IPS DF 4.7 (cell line): ENCODE results near the gene LGALS16.
"Not testable (repeated sequence)": the region's sequence is repeated elsewhere in the genome, so short reads cannot be mapped to it uniquely, and the experiment has no call there.

ENCODE experiments used
- DNase-seq: peaks from one replicate; pipeline ENCODE4 v3.0.0-alpha.2; 2013; ENCODE audit warnings: low spot score; ENCODE audit errors: extremely low read depth

LGALS16 gene

GRCh38 chr19:39655613-39656012 lies at the start of gene LGALS16:
Gene LGALS16, plus strand, starts transcription at chr19:39655913. Its CDS starts 49 bp downstream, at chr19:39655962.
- no peak for DNase-seq

GRCh38 chr19:39607021-39607420 lies 48.7 kb upstream of the LGALS16 start:
- no peak for DNase-seq

GRCh38 chr19:39607561-39607960 lies 48.2 kb upstream of the LGALS16 start:
- no peak for DNase-seq

GRCh38 chr19:39613597-39613996 lies 42.1 kb upstream of the LGALS16 start:
- DNase-seq = no peak

GRCh38 chr19:39617745-39618144 lies 38.0 kb upstream of the LGALS16 start:
- DNase-seq = no peak

- no peak for DNase-seq
Measured at GRCh38 chr19:39623946-39624345, 31.8 kb upstream of the LGALS16 start.

- DNase-seq = not testable (repeated sequence)
Measured at GRCh38 chr19:39627631-39628030, 28.1 kb upstream of the LGALS16 start.

- no peak for DNase-seq
Measured at GRCh38 chr19:39631178-39631577, 24.5 kb upstream of the LGALS16 start.

- no peak for DNase-seq
Measured at GRCh38 chr19:39631626-39632025, 24.1 kb upstream of the LGALS16 start.

GRCh38 chr19:39637891-39638290 lies 17.8 kb upstream of the LGALS16 start:
- DNase-seq = no peak

- DNase-seq = no peak
Measured at GRCh38 chr19:39641773-39642172, 13.9 kb upstream of the LGALS16 start.

- no peak for DNase-seq
Measured at GRCh38 chr19:39643591-39643990, 12.1 kb upstream of the LGALS16 start.

- no peak for DNase-seq
Measured at GRCh38 chr19:39645800-39646411, 9.8 kb upstream of the LGALS16 start.

- no peak for DNase-seq
Measured at GRCh38 chr19:39647918-39648317, 7.8 kb upstream of the LGALS16 start.

GRCh38 chr19:39659791-39660190 lies 4.1 kb downstream of the LGALS16 start:
- no peak for DNase-seq

GRCh38 chr19:39660661-39661060 lies 4.9 kb downstream of the LGALS16 start:
- no peak for DNase-seq

GRCh38 chr19:39661565-39661964 lies 5.9 kb downstream of the LGALS16 start:
- no peak for DNase-seq

- DNase-seq = not testable (repeated sequence)
Measured at GRCh38 chr19:39669860-39670259, 14.1 kb downstream of the LGALS16 start.

- DNase-seq = no peak
Measured at GRCh38 chr19:39670998-39671397, 15.3 kb downstream of the LGALS16 start.

GRCh38 chr19:39671739-39672363 lies 16.1 kb downstream of the LGALS16 start:
- peak; percentile 58 for DNase-seq

GRCh38 chr19:39672473-39672872 lies 16.8 kb downstream of the LGALS16 start:
- no peak for DNase-seq

GRCh38 chr19:39673862-39674261 lies 18.1 kb downstream of the LGALS16 start:
- DNase-seq = not testable (repeated sequence)

GRCh38 chr19:39676004-39676403 lies 20.3 kb downstream of the LGALS16 start:
- DNase-seq = no peak
